ENCODE results near the gene LRCH2.
"Not testable (repeated sequence)": the region's sequence is repeated elsewhere in the genome, so short reads cannot be mapped to it uniquely, and the experiment has no call there.

LRCH2 gene

GRCh38 chrX:115214151-115214550 is 19.7 kb downstream of the LRCH2 start:
- no peak for DNase-seq (ENCODE audit: low read depth, low spot score)

- not testable (repeated sequence) for DNase-seq (ENCODE audit: low read depth, low spot score)
Observed at GRCh38 chrX:115209547-115209946, 24.3 kb downstream of the LRCH2 start.

DNA sequence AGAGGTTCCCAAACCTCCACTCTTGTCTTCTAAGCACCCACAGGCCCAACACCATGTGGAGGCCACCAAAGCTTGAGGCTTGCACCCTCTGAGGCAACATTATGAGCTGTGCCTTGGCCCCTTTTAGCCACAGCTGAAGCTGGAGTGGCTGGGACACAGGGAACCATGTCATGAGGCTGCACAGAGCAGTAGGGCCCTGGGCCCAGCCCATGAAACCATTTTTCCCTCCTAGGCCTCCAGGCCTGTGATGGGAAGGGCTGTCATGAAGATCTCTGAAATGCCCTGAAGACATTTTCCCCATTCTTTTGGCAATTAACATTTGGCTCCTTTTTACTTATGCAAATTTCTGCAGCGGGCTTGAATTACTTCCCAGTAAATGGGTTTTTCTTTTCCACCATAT is 29.9 kb downstream of the LRCH2 start:
- no peak for DNase-seq (ENCODE audit: low read depth, low spot score)

GRCh38 chrX:115192244-115192700 is 41.6 kb downstream of the LRCH2 start:
- no peak for DNase-seq (ENCODE audit: low read depth, low spot score)

DNA sequence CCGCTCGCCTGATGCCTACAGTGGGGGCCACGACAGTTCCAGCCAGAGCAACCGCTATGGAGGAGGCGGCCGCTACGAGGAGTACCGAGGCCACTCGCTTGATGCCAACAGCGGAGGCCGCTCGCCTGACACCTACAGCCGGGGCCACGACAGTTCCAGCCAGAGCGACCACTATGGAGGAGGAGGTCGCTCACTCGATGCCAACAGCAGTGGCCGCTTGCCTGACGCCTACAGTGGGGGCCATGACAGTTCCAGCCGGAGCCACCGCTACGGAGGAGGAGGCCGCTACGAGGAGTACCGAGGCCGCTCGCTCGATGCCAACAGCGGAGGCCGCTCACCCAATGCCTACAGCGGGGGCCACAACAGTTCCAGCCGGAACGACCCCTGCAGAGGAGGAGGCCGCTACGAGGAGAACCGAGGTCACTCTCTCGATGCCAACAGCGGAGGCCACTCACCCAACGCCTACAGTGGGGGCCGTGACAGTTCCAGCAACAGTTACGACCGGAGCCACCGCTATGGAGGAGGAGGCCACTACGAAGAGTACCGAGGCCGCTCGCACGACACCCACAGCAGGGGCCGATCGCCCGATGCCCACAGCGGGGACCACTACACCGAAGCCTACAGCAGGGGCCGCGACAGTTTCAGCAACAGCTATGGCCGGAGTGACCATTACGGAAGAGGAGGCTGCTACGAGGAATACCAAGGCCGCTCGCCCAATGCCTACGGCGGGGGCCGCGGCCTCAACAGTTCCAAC is 42.2 kb downstream of the LRCH2 start:
- DNase-seq (ENCODE audit: low read depth, low spot score): no peak

DNA sequence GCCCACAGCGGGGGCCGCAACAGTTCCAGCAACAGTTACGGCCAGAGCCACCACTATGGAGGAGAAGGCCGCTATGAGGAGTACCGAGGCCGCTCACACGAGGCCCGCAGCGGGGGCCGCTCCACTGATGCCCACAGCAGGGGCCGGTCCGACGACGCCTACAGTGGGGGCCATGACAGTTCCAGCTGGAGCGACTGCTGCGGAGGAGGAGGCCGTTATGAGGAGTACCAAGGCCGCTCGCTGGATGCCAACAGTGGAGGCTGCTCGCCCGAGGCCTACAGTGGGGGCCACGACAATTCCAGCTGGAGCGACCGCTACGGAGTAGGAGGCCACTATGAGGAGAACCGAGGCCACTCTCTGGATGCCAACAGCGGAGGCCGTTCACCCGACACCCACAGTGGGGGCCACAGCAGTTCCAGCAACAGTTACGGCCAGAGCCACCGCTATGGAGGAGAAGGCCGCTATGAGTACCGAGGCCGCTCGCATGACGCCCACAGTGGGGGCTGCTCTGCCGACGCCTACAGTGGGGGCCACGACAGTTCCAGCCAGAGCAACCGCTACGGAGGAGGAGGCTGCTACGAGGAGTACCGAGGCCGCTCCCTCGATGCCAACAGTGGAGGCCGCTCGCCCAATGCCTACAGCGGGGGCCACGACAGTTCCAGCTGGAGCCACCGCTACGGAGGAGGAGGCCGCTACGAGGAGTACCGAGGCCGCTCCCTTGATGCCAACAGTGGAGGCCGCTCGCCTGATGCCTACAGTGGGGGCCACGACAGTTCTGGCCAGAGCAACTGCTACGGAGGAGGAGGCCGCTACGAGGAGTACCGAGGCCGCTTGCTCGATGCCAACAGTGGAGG is 43.0 kb downstream of the LRCH2 start:
- DNase-seq (ENCODE audit: low read depth, low spot score): no peak

DNA sequence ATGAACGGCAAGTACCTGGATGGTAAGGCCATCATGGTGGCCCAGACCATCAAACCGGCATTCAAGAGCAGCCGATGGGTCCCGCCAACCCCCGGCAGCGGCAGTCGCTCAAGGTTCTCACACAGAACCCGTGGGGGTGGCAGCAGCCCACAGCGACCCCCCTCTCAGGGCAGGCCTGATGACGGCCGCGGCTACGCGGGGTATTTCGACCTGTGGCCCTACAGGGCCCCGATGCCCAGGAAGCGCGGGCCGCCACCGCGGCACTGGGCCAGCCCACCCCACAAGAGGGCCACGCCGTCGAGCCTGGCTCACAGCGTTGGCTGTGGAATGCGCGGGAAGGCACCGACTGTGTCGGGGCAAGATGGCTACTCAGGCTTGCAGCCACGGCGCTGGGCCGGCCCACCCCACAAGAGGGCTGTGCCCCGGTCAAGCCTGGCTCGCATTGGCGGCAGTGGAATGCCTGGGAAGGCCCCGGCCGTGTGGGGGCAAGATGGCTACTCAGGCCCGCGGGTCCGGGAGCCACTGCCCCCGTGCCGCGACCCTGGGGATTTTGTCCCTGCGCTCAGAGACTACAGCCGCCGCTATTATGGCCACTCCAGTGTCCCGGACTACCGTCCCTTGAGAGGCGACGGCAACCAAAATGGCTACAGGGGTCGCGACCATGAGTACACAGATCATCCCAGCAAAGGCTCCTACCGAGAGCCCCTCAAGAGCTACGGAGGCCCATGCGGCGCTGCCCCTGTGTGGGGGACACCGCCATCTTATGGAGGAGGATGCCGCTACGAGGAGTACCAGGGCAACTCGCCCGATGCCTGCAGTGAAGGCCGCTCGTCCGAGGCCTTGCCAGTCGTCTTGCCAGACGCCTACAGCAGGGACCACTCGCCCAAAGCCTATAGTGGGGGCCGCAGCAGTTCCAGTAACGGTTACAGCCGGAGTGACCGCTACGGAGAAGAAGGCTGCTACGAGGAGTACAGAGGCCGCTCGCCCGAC is 44.0 kb downstream of the LRCH2 start:
- no peak for DNase-seq (ENCODE audit: low read depth, low spot score)

DNA sequence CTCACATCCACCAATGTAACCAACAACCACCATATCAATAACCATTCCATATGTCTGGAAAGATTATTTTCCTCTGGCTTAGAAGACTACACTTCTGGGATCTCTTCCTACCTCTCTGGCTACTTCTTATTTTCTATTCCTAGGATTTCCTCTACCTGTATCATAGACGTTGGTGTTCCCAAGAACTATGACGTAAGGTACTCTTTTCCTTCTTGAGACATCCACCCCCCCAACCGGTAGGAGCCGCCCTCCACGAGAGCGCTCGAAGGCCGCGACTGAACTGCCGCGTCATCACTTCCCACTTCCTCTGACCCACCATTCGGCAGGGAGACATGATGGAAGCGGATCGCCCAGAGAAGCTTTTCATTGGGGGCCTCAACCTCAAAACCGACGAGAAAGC is 44.8 kb downstream of the LRCH2 start, which contains the start of gene RBMXL3:
Gene RBMXL3, plus strand, starts transcription at position 301 of the 400 bp plus-strand sequence. Its CDS starts 32 bp downstream, at position 333.
- no peak for DNase-seq (ENCODE audit: low read depth, low spot score)

- no peak for DNase-seq (ENCODE audit: low read depth, low spot score)
Observed at GRCh38 chrX:115183980-115184379, 49.9 kb downstream of the LRCH2 start.

GRCh38 chrX:115178473-115178872 is 55.4 kb downstream of the LRCH2 start:
- DNase-seq (ENCODE audit: low read depth, low spot score): no peak

- DNase-seq (ENCODE audit: low read depth, low spot score): no peak
Observed at GRCh38 chrX:115177932-115178331, 56.0 kb downstream of the LRCH2 start.

- no peak for DNase-seq (ENCODE audit: low read depth, low spot score)
Observed at GRCh38 chrX:115174548-115174947, 59.3 kb downstream of the LRCH2 start.

DNA sequence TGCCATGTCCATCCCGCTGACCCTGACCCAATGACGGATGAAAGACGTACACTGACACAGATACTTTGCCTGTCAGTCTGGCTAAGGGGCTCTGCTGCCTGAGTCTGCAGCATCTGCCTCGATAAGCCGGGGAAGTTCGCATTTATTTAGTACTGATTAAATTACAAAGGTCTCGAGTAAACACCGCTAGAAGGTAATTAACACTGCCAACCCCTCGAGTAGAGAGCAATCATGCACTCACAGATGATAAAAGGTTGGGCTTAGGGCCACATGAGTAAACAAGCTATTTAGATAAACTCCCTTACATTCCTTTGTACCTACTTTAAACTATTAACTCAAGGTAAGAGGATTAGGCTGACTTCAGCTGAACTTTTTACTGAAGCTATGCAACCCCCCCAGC is 60.7 kb downstream of the LRCH2 start:
- DNase-seq (ENCODE audit: low read depth, low spot score): no peak

- DNase-seq (ENCODE audit: low read depth, low spot score): no peak
Observed at GRCh38 chrX:115147220-115147619, 86.7 kb downstream of the LRCH2 start.

DNA sequence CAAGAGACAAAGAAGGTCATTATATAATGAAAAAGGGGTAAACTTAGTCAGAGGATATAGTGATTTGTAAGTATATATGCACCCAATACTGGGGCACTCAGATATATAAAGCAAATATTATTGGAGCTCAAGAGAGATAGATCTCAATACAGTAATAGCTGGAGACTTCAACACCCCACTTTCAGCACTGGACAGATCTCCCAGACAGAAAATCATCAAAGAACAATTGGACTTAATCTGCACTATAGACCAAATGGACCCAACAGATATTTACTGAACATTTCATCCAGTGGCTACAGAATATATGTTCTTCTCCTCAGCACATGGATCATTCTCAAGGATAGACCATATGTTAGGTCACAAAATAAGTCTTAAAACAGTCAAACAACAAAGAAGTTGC is 91.8 kb downstream of the LRCH2 start:
- DNase-seq (ENCODE audit: low read depth, low spot score): no peak

- DNase-seq (ENCODE audit: low read depth, low spot score): peak; percentile 0
Observed at GRCh38 chrX:115138040-115138439, 95.9 kb downstream of the LRCH2 start.

GRCh38 chrX:115134382-115134781 is 99.5 kb downstream of the LRCH2 start:
- no peak for DNase-seq (ENCODE audit: low read depth, low spot score)

GRCh38 chrX:115112411-115112810 is 121.5 kb downstream of the LRCH2 start:
- DNase-seq (ENCODE audit: low read depth, low spot score): no peak

DNA sequence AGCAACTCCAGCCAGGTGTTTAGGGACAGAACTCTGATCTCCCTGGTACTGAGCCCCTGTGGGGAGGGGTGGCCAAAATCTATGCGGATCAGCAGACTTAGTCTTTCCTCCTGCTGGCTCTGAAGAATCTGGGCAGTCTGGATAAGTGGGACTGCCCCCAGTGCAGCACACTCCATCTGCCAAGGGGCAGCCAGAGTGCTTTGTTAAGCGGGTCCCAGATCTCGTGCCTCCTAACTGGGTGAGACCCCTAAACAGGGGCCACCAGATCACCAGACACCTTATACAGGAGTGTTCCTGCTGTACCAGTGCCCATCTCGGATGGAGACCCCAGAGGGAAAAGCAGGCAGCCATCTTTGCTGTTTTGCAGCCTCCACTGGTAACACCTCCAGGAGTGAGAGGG is 135.0 kb downstream of the LRCH2 start:
- DNase-seq (ENCODE audit: low read depth, low spot score): no peak

DNA sequence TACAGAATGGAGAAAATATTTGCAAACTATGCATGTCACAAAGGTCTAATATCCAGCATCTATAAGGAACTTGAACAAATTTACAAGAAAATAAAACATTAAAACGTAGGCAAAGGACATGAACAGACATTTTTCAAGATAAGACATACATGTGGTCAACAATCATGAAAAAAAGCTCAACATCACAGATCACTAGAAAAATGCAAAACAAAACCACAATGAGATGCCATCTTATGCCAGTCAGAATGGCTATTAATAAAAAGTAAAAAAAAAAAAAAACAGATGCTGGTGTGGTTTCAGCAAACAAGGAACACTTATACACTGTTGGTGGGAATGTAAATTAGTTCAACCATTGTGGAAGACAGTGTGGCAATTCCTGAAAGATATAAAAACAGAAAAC is 140.7 kb downstream of the LRCH2 start:
- no peak for DNase-seq (ENCODE audit: low read depth, low spot score)

DNA sequence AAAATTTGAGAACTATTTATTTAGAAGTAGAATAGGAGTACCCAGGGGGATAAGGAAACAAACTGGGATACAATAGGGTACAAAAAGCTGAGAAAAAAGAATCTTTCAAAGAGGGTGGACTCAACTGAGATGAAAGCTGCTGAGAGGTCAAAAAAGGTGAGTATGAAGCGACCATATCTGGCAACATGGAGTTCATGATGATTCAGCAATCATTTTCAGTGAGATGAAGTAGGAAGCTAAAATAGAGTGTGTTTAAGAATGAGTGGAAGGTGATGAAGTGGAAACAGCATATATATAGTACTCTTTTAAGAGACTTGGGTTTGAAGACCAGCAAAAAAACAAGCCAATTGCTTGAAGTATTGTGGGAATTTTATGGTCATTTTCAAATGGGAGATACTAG is 144.5 kb downstream of the LRCH2 start:
- DNase-seq (ENCODE audit: low read depth, low spot score): no peak

DNA sequence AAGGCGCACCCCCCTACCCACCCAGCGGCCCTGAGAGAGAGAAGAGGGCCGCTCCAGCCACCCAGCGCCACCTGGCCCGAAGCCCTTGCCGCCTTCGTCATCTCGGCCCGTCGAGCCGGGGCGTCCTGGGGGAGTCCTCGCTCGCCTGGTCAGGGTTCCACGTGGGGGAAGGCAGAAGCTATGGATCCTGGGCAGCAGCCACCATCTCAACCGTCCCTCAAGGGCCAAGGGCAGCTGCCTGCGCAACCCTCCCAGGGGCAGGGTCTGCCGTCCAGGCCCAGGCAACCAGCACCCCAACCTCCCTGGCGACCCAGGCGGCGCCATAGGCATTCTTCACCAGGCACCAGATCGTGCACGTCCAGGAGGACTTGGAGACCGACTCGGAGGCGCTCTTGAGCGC is 165.0 kb downstream of the LRCH2 start:
- no peak for DNase-seq (ENCODE audit: low read depth, low spot score)

All from iPS DF 19.7 (cell line).